Measurements from ENCODE around the gene INPP4B.
A peak's percentile ranks its signal among the peaks of the same experiment; 100 is the strongest.

INPP4B gene

GRCh38 chr4:142567620-142568451 lies 278.3 kb downstream of the INPP4B start:
- Histone ChIP-seq H3K79me2 (ENCODE audit: insufficient read depth, low read length) (no peaks in the 10 kb centered on the region), H3K36me3 (ENCODE audit: insufficient read depth, low read length) (no peaks in the 10 kb centered on the region), H3K4me1 (ENCODE audit: insufficient read depth, low read length) (0 out of 2 replicates have a peak, but pooled peaks cover 2% of the 10 kb centered on the region), H3K4me3 (ENCODE audit: low read depth in 1 of 2, low read length in 2 of 2) (no peak overlapping the region), H3K27me3 (ENCODE audit: insufficient read depth, low read length, poor library complexity) (no peaks in the 10 kb centered on the region), H3K9ac (ENCODE audit: low read depth, low read length) (no peak overlapping the region), H3K27ac (ENCODE audit: low read length) (no peak overlapping the region), H3K9me3 (ENCODE audit: insufficient read depth, low read length, severe bottlenecking) (no peaks in the 10 kb centered on the region), H4K20me1 (ENCODE audit: insufficient read depth, low read length) (no peaks in the 10 kb centered on the region), H3K4me2 (ENCODE audit: insufficient read depth, low read length) (no peak overlapping the region), H2AFZ (ENCODE audit: low read depth, low read length) (no peak overlapping the region)
- no peak for TF ChIP-seq EZH2 (IDR thresholded peaks at IDR 0.05; ENCODE audit: borderline replicate concordance, low read depth, low read length, severe bottlenecking)
- no peak for TF ChIP-seq CTCF (IDR thresholded peaks at IDR 0.05; ENCODE audit: borderline replicate concordance, extremely low read depth, low read length, poor library complexity, severe bottlenecking)
- ATAC-seq (ENCODE audit: insufficient read depth, low read depth): no peak
- DNase-seq: no peak

- no peak for TF ChIP-seq CTCF (IDR thresholded peaks at IDR 0.05; ENCODE audit: borderline replicate concordance, extremely low read depth, low read length, poor library complexity, severe bottlenecking)
- no peak for TF ChIP-seq EZH2 (IDR thresholded peaks at IDR 0.05; ENCODE audit: borderline replicate concordance, low read depth, low read length, severe bottlenecking)
- Histone ChIP-seq H3K27ac (ENCODE audit: low read length) (no peak overlapping the region), H3K27me3 (ENCODE audit: insufficient read depth, low read length, poor library complexity) (no peaks in the 10 kb centered on the region), H3K4me1 (ENCODE audit: insufficient read depth, low read length) (0 out of 2 replicates have a peak, but pooled peaks cover 3% of the 10 kb centered on the region), H2AFZ (ENCODE audit: low read depth, low read length) (no peak overlapping the region), H3K4me2 (ENCODE audit: insufficient read depth, low read length) (no peak overlapping the region), H3K36me3 (ENCODE audit: insufficient read depth, low read length) (no peaks in the 10 kb centered on the region), H3K9me3 (ENCODE audit: insufficient read depth, low read length, severe bottlenecking) (no peaks in the 10 kb centered on the region), H3K9ac (ENCODE audit: low read depth, low read length) (no peak overlapping the region), H4K20me1 (ENCODE audit: insufficient read depth, low read length) (no peaks in the 10 kb centered on the region), H3K79me2 (ENCODE audit: insufficient read depth, low read length) (no peaks in the 10 kb centered on the region), H3K4me3 (ENCODE audit: low read depth in 1 of 2, low read length in 2 of 2) (no peak overlapping the region)
- DNase-seq (no peak), ATAC-seq (ENCODE audit: insufficient read depth, low read depth) (peak; percentile 31; the same call in 1 of the 3 replicates)
These were observed 278.9 kb downstream of the INPP4B start for GRCh38 chr4:142567199-142567598.

- TF ChIP-seq EZH2 (IDR thresholded peaks at IDR 0.05; ENCODE audit: borderline replicate concordance, low read depth, low read length, severe bottlenecking) (no peak), CTCF (IDR thresholded peaks at IDR 0.05; ENCODE audit: borderline replicate concordance, extremely low read depth, low read length, poor library complexity, severe bottlenecking) (no peak)
- no peak overlapping the region for H3K9ac ChIP-seq (ENCODE audit: low read depth, low read length)
- 0 out of 2 replicates have a peak, but pooled peaks cover 3% of the 10 kb centered on the region for H3K4me1 ChIP-seq (ENCODE audit: insufficient read depth, low read length)
- H3K27me3 ChIP-seq (ENCODE audit: insufficient read depth, low read length, poor library complexity): no peaks in the 10 kb centered on the region
- H3K36me3 ChIP-seq (ENCODE audit: insufficient read depth, low read length): no peaks in the 10 kb centered on the region
- no peak overlapping the region for H3K27ac ChIP-seq (ENCODE audit: low read length)
- DNase-seq (no peak), ATAC-seq (ENCODE audit: insufficient read depth, low read depth) (no peak)
- no peak overlapping the region for H3K4me2 ChIP-seq (ENCODE audit: insufficient read depth, low read length)
- H4K20me1 ChIP-seq (ENCODE audit: insufficient read depth, low read length): no peaks in the 10 kb centered on the region
- H3K4me3 ChIP-seq (ENCODE audit: low read depth in 1 of 2, low read length in 2 of 2): no peak overlapping the region
- no peak overlapping the region for H2AFZ ChIP-seq (ENCODE audit: low read depth, low read length)
- H3K79me2 ChIP-seq (ENCODE audit: insufficient read depth, low read length): no peaks in the 10 kb centered on the region
- H3K9me3 ChIP-seq (ENCODE audit: insufficient read depth, low read length, severe bottlenecking): no peaks in the 10 kb centered on the region
These were observed 279.3 kb downstream of the INPP4B start for GRCh38 chr4:142566777-142567176.

Data from DND-41 (cell line).